SH-SY5Y (cell line): ENCODE results near the gene PEA15.

Source experiments
- GATA2 ChIP-seq: IDR thresholded peaks from 2 replicates; pipeline ENCODE4 v1.6.1; 2011; ENCODE audit warnings: mild to moderate bottlenecking, low read depth, low read length
- GATA3 ChIP-seq: IDR thresholded peaks from 2 replicates; pipeline ENCODE4 v1.6.1; 2011; ENCODE audit warnings: low read depth, mild to moderate bottlenecking, low read length, moderate library complexity

Gene PEA15

DNA sequence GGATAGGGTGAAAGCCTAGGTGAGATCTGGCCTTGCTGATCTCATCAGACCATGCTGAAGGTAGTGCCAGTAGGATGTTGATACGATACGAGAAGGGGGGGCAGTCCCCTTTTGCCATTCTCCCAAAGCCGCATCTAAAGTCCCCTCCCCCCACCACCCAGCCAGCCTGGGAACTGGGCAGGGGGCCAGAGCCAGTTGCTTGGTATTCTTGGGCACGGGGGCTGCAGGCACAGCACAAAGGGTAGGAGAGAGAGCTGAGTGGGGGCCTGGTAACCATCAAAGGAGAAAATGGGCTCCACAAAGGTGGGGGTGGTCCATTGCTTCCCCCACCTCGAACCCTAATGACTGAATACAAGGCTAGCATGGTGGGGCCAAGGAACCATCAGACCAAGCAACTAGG lies 5.4 kb downstream of the PEA15 start:
- TF ChIP-seq GATA3: no peak
- no peak for TF ChIP-seq GATA2

DNA sequence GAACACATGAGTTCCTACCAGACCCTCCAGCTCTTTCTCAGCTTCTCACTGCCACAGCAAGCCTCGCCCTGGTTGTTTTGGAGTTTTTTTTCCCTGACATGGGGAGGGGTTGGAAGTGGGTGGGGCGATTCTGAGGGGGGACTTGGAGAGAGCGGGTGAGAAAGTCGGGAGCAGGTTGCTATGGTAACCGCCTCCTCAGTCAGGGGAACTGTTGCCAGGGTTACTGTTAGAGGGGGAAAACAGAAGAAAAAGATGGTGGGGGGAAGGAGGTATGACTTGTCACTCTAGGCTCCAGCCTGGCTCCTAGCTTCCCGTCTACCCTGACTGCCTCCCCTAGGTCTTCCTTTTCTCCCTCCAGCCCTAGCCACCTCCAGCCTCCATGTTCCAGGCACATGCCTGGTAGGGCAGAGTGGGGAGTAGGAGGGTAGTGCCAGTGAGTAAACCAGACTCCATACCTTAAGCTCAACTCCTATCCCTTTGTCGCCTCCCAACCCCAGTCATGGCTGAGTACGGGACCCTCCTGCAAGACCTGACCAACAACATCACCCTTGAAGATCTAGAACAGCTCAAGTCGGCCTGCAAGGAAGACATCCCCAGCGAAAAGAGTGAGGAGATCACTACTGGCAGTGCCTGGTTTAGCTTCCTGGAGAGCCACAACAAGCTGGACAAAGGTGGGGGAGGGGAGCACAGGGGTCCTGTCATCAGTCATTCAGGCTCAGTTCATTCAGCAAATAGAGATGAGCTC lies 6.0 kb downstream of the PEA15 start:
- no peak for TF ChIP-seq GATA3

DNA sequence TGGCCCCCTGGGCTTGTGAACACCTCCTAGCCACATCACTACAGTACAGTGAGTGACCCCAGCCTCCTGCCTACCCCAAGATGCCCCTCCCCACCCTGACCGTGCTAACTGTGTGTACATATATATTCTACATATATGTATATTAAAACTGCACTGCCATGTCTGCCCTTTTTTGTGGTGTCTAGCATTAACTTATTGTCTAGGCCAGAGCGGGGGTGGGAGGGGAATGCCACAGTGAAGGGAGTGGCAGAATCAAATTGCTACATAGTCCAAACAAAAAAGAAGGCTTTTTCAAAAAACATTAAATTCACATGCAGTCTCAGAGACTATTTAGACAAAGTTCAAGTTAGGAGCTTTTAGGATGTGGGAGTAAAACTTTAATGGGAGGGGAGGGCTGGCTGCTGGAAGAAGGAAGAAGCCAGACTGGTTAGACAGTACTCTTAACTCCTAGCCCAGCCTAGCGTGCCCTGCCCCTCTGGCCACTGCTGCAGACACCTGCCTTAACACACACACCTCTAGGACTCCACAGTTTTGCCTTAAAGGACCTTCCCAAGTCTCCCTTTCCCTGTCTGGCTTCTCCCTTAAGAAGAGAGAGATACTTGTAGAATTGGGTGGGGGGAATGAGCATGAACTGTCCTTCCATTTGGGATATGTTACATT lies 9.4 kb downstream of the PEA15 start:
- no peak for TF ChIP-seq GATA2
- no peak for TF ChIP-seq GATA3

DNA sequence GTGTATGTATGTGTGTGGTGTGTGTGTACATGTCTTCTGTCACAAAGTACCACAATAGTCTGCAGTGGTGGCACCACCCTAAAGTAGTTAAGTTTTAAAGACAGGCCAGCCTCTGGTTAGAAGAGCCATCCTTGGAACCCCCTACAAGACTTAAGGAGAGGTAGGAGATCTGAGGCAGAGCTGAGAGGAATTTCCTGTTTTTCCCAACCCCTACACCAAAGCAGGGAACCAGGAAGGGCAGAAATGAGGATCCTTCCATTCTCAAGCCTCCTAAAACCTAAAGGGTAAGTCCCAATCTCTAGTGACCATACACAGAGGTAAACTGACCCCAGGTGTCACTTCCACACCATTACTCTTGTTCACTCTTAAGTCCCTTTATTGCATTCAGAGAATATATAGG lies 11.1 kb downstream of the PEA15 start:
- TF ChIP-seq GATA2: no peak

DNA sequence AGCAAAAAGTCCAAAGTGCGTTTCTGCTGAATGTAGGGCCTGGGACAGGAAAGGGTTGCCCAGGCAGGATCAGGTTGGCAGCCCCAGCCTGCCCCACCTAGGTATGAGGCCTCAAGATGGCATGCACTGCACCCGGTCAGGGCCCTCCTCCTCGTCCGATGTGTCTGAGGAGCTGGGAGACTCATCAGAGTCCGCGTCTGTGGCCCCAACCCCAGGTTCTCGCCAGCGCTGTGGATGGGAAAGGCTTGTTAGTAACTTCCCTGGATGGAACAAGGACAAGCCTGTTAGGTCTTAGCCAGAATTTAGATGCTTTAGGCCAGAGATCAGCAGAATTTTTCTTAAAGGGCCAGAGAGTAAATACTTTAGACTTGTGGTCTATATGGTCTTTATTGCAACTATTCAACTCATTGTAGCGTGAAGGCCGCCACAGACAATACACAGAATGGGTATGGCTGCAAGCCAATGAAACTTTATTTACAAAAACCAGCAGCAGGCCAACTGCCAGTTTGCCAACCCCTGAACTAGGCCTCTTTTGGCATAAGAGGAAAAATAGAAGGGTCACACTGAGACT lies 12.4 kb downstream of the PEA15 start:
- TF ChIP-seq GATA3: no peak
- TF ChIP-seq GATA2: no peak

DNA sequence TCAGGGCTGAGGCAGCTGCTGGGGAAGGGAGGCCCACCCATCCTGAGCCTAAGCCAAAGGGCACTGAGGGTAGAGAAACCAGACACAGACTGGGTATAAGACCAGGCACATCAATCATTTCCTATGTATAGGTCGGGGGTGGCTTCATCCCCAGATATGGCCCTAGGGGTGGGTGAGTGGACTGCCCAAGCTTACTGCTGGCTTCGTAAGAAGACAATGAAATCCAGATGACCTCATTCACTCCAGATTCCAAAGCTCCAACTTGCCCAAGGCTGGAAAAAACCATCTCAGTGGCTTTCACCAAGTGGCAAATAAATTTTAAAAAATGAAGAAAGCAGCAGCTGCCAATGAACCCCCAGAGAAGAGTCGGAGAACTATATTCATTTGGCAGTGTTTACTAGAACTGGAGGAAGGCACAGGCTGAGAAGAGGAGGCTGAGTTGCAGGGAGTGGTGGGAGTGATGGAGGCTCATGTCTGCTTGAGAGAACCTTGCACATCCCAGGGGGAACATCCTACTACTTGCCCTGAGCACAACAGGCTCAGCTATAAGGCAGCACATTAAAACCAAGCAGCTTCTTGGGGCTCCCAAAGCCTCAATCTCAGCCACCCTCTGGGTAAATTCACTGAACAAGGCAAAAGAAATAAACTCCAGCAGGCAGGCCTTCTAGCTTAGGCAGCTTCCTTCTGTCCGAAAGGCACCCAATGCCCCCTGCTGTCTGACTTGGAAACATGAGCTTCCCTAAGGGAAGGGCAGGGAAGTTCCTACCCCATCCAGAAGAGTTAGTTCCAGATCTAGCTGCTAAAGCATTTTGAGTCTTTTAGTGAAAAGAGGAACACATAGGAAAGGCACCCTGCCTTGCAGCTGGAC lies 14.1 kb downstream of the PEA15 start:
- no peak for TF ChIP-seq GATA2
- TF ChIP-seq GATA3: no peak

DNA sequence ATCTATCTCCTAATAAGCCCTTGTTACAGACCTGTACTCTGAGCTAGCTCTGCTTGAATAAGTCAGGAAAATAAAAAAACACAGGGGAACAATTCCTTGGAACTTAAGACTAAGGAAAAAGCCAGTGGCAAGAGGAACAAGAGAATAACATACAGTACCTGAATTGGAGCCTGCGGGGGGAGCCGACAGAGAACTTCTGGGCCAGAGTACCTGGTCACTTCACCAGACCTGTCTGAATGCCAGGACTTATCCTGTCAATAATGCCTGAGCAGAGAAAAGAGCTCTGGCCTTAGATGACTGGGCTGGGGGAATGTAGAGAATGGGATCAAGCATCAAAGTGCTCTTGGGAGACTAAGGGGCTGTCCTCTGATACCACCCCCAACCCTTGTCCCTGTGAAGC lies 15.1 kb downstream of the PEA15 start:
- TF ChIP-seq GATA3 (no peak), GATA2 (no peak)

DNA sequence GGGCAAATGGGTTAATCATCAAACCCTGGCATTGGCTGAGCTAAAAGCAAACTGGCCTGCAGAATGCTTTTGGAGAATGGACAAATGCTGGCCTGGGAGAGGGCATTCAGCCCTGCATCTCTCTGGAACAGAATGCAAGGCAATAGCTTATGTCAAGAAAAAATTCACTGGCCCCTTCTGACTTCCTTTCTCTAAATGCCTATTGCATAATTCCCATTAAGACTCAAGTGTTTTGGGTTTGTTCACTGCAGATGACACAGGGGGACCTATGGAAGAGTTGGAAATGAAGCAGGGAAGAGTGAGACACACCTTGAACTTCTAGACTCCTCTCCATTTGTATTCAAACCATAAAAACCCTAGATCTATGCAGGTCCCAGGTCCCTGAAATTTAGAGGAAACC lies 15.9 kb downstream of the PEA15 start:
- TF ChIP-seq GATA2 (no peak), GATA3 (no peak)

DNA sequence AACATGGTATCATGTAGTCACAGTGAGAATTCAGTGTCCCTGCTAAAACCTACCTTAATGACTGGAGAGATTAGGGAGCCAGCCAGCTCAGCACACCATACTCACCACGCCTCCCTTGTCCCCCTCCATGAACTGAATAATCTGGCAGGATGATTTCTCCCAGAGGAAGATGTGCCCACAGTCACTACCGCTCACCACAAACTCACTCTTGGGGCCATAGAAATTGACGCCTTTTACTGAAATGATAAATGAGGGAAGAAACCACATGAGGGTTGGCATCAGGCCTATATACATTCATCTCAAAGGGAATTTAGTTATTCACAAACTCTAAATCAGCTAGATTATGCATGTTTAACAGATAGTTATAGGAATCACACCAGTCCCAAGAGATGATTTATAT lies 17.4 kb downstream of the PEA15 start:
- no peak for TF ChIP-seq GATA2
- no peak for TF ChIP-seq GATA3

DNA sequence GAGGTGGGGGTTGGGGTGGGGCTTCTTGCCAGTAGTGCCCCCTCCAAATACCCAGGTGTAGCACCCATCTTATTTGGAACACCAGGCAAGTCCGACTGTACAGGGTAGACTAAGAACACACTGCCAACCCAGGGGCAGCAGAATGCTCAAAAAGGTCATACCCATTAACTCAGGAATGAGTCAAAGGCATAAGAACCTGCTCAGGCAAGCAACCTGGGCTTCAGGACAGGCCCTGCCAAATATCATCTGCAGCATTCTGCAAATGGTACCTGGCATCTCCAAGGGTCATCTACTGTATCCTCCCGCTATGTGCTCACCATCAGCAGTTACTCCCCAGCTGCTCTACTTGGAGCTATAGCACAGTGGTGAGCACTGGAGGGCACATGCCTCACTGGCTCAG lies 19.4 kb downstream of the PEA15 start:
- TF ChIP-seq GATA3 (no peak), GATA2 (no peak)

DNA sequence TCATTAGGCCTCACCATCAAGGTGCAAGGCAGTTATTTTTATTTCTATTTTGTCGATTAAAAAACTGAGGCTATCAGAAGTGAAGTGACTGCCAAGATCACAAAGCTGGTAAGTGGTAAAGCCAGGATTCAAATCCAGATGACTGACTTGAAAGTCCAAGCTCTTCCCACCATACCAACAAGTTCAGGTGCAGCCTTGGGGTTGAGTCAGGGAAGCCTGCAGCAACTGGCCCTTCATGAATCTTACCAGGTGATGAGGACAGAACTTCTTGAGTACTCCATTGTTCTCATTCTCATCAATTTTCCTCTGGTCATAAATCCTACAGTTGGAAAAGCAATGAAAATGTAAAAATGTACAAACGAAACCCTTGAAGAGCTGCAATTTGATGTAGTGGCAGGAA lies 20.2 kb downstream of the PEA15 start:
- no peak for TF ChIP-seq GATA3
- no peak for TF ChIP-seq GATA2

DNA sequence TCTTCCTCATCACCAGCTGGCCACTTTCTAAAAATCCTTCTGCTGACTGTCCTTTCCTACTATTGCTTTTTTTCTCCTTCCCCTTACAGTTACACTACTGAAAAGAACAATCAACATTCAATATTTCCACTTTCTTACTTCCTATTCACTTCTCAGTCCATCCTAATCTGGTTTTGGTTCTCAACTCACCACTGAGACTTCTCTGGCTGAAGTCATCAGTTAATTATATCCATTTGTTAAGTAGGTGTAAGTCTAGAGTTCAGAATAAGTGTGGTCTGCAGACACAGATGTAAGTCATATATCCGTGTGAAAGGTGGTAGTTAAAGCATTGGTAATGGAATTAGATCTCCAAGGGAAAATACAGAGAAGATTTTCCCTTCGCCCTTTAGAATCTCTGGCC lies 21.4 kb downstream of the PEA15 start:
- no peak for TF ChIP-seq GATA2
- TF ChIP-seq GATA3: no peak

DNA sequence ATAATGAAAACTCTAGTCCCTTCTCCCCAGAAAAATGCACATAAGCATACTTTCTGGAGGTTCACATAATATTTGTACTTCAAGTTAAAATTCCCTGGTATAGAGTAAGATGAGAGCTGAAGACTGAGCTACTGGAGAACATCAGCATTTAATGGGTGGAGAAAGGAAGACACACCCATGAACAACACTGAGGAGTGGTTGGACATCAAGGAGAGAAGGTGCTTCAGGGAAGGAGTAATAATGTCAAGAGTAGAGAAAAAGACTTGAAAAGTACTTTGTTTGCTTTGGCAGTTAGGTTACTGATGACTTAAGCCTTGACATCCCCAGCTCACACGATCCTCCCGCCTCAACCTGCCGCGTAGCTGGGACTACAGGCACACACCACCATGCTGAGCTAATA lies 21.9 kb downstream of the PEA15 start:
- TF ChIP-seq GATA3 (no peak), GATA2 (no peak)

DNA sequence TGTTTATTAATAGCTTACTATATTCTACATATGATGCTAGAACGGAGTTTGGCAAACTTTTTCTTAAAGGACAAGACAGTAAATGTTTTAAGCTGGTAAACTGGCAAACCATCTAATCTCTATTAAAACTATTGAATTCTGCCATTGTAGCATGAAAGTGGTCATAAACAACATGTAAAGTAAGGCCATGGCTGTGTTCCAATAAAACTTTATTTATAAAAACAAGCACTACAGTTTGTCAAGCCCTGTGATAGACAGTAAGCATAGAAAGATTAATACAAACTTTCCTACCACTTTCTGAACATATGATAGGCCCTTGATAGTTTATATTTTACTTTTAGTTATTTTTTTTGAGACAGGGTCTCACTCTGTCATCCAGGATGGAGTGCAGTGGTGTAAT lies 22.4 kb downstream of the PEA15 start:
- TF ChIP-seq GATA2: no peak
- no peak for TF ChIP-seq GATA3
